ENCODE measurements around the gene USP51.
"Not testable (repeated sequence)": the region's sequence is repeated elsewhere in the genome, so short reads cannot be mapped to it uniquely, and the experiment has no call there.

USP51 gene

DNA sequence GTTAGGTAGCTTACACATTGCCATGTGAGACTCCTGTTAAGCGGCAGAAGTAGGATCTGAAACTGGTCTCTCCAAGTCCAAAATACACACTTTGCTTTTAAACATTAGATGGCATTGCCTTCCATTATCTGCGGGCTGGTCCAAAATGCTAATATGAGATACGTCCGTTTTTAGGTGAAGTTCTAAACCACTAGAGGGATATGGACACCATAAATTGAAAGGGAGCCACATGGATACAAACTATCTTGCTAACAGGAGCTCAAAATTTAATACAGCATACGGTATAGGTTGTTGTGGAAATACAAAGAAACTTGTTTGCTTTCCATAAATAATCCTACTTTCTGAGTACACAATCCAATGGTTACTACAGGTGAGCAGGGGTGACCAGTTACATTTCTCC is 23.9 kb downstream of the USP51 start:
- FAIRE-seq; DNase-seq (ENCODE audit: insufficient read length, low spot score): not testable (repeated sequence)

DNA sequence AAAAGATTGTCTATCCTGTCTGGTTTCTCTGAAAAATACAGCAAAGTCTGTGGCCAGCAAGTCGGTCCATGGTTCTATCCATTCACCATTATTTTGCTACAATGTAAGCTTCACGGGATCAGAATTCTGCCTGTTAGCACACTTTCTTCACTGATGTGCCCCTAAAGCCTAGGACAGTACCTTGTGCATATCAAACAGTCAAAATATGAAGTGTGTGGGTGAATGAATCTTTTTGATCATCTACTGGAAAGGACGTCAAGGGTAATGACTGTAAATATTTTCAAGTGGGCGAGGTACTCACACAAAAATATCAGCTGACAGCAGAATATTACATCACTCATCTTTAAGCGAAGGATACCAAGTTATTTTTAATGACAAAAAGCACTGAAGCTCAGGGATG is 24.5 kb downstream of the USP51 start:
- FAIRE-seq = not testable (repeated sequence)

DNA sequence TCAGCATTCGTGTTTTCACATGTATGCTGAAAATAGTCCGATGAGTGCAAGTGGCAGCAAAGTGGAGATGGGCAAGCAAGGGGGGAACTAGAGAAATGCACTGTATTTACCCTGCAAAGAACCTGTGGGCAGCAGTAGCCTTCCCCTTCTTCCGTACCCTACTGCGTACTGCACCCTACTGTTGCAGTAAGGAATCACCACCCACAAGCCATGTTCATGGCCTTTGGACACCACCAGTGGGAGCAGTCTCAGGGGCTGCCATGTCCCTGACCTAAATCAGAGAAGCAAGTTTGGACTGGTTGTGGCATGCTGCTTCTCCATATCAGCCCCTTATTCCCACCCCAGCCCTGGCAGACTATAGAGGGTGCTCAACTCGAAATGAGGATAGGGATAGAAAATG is 25.6 kb downstream of the USP51 start:
- FAIRE-seq; DNase-seq (ENCODE audit: insufficient read length, low spot score): not testable (repeated sequence)

More for the DNA sequence above, 24.5 kb downstream of the USP51 start:
- DNase-seq (ENCODE audit: insufficient read length, low spot score) = not testable (repeated sequence)

DNA sequence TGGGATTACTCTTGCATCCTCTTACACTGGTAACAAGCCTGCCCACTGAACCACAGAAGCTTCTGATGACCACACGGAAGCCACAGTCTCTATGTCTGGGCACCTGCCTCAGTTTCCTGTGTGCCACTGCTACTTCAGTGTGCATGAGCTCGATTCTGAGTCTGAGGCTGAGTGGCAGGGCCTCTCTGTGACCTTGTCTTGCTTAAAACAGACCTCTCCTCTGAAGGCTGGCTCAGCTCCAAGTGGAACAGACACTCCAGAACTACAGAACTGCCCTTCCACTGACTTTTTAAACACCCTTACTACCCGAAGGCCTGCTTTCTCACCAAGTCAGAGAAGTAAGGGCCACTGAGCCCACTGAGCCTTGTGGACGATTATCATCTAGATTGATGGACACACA is 29.7 kb downstream of the USP51 start:
- DNase-seq (ENCODE audit: insufficient read length, low spot score); FAIRE-seq: not testable (repeated sequence)

DNA sequence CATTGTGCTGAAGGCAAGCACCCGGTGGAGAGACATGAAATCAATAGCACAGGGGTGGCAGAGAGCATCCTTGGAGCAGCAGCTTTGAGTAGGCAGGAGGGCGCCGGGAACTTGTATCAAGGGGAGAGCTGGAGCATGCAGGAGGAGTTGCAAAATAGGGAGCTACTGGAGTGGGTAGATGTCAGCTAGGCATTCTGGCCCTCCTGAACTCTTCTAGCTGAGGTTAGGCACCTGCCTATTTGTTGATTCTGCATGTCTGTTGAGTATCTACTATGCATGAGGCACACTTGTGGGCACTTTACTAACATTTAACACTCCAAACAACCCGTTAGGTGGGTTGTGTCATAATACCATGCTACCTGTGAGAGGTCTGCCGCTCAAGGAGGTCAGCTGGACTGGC is 30.2 kb downstream of the USP51 start:
- FAIRE-seq; DNase-seq (ENCODE audit: insufficient read length, low spot score): not testable (repeated sequence)

DNA sequence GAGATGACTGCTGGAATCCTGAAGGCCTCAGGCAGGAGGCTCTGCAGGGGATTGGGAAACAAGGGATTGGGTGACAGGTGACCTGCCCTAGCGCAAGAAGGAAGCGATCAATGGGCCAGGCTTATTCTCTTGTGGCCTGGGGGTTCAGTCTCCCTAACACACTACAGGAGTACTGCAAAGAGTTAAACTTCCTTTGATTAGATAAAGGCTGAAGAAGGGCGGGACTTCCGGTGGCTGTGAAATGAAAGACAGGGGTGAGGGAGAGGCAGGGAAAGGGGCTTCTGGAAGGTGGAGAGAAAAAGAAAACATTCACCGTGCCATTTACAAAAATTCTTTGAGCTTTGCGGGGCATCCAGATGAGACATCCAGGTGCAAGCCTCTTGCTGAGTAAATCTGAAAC is 33.9 kb downstream of the USP51 start:
- DNase-seq (ENCODE audit: insufficient read length, low spot score); FAIRE-seq: not testable (repeated sequence)

DNA sequence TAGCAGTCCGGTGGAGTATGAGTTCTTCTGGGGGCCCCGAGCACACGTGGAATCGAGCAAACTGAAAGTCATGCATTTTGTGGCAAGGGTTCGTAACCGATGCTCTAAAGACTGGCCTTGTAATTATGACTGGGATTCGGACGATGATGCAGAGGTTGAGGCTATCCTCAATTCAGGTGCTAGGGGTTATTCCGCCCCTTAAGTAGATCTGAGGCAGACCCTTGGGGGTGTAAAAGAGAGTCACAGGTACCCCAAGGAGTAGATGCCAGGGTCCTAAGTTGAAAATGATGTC is 36.9 kb downstream of the USP51 start:
- FAIRE-seq (no peak), DNase-seq (ENCODE audit: insufficient read length, low spot score) (peak; percentile 0)

DNA sequence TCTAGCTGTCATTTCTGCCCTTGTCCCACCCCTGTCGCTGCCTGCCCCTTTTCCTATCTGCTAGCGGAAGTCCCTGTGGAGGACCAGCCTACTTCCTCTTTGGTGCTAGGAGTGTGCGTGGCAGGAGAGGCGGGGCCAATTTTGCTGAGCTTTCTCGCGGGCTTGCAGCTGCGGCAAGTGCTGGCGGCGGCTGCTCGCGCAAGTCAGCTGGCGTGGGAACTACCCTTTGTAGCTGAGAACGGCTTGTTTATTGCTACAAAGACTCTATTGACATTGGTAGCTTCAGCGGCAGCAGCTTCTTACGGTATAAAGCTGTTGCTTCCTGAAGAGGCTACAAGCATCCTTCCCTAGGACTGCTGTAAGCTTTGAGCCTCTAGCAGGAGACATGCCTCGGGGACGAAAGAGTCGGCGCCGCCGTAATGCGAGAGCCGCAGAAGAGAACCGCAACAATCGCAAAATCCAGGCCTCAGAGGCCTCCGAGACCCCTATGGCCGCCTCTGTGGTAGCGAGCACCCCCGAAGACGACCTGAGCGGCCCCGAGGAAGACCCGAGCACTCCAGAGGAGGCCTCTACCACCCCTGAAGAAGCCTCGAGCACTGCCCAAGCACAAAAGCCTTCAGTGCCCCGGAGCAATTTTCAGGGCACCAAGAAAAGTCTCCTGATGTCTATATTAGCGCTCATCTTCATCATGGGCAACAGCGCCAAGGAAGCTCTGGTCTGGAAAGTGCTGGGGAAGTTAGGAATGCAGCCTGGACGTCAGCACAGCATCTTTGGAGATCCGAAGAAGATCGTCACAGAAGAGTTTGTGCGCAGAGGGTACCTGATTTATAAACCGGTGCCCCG is 37.4 kb downstream of the USP51 start, which contains the start of gene MAGEH1:
MAGEH1 (plus strand) TSS at position 138 of the 843 bp plus-strand sequence; CDS start at position 386, 248 bp downstream.
- peak; percentile 34 for DNase-seq (ENCODE audit: insufficient read length, low spot score)
- FAIRE-seq = no peak

DNA sequence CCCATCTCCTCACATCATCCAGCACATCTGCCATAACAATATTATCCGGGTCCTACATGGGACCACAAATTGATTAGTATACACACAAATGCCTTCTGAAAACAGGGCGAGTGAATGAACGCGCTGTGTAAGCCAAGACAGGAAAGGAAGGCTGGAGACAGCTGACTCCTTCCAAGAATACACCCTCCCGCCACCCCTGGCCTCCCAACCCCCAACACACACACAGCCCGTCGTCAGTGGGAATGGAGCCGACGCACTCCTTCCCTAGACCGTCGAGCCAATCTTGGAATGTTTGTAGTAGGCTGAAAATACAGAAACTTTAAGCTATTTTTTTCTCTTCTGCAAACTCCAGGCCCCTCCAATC is 38.0 kb downstream of the USP51 start:
- FAIRE-seq (no peak), DNase-seq (ENCODE audit: insufficient read length, low spot score) (no peak)

DNA sequence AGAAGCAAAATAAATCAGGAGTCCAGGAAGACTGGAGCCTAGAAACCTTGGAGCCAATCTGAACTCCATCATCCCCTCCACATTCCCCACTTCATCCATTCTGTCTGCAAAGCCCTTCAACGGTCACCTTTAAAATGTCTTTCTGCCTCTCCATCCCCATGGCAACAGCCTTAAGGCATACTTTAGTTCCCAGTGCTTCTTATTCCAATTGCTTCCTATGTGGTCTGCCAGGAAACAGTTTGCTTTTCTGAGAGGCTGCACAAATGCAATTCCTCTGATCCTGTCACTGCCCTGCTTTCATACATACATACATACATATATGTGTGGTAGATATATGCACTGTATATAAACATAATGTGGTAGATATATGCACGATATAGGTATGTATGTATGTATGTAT is 38.5 kb downstream of the USP51 start:
- FAIRE-seq (no peak), DNase-seq (ENCODE audit: insufficient read length, low spot score) (no peak)

DNA sequence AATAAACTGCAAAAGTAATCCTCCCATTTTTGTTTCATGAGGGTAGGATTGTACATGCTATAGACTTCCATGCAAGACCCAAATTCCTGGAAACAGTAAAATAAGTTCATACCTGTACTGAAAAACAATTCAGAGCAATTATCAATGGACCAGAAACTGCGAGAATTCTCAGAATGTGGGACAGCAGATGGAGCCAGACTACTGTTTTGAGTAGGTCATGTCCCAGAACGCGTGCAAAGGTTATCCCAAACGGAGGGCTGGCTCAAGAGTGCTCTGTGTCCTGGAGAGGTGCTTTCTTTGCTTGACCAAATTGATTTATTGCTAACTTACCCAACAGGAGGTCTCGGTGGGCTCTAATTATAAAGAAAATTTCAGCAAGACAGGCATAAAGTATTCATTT is 39.4 kb downstream of the USP51 start:
- DNase-seq (ENCODE audit: insufficient read length, low spot score) (no peak), FAIRE-seq (no peak)

DNA sequence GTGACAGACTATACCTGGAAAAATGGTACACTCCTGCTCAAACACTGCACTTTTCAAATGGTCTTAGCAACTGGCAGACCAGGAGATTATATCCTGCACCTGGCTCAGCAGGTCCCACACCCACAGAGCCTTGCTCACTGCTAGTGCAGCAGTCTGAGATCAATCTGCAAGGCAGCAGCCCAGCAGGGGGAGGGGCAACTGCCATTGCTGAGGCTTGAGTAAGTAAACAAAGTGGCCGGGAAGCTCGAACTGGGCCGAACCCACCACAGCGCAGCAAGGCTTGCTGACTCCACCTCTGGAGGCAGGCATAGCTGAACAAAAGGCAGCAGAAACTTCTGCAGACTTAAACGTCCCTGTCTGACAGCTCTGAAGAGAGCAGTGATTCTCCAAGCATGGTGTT is 46.2 kb downstream of the USP51 start:
- FAIRE-seq; DNase-seq (ENCODE audit: insufficient read length, low spot score): not testable (repeated sequence)

Data from HTR-8/SVneo (cell line).